ENCODE data around the gene ANGPTL3. TPM values are rescaled to one million over a fixed set of nuclear protein-coding genes. Genes with fewer than 3 reads are reported as not detected.
"Not testable (repeated sequence)": the region's sequence is repeated elsewhere in the genome, so short reads cannot be mapped to it uniquely, and the experiment has no call there.

The ANGPTL3 gene, protein sequence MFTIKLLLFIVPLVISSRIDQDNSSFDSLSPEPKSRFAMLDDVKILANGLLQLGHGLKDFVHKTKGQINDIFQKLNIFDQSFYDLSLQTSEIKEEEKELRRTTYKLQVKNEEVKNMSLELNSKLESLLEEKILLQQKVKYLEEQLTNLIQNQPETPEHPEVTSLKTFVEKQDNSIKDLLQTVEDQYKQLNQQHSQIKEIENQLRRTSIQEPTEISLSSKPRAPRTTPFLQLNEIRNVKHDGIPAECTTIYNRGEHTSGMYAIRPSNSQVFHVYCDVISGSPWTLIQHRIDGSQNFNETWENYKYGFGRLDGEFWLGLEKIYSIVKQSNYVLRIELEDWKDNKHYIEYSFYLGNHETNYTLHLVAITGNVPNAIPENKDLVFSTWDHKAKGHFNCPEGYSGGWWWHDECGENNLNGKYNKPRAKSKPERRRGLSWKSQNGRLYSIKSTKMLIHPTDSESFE
- total RNA-seq: under 1 TPM in 1 of 4 donors, not detected in 3; 0.32 TPM

DNA sequence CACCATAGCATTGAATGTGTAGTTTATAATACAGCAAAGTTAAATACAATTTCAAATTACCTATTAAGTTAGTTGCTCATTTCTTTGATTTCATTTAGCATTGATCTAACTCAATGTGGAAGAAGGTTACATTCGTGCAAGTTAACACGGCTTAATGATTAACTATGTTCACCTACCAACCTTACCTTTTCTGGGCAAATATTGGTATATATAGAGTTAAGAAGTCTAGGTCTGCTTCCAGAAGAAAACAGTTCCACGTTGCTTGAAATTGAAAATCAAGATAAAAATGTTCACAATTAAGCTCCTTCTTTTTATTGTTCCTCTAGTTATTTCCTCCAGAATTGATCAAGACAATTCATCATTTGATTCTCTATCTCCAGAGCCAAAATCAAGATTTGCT lies at the start of gene ANGPTL3:
Gene ANGPTL3 (plus strand): TSS at position 240 of the 400 bp plus-strand sequence. CDS start 47 bp downstream, at position 287.
- TF ChIP-seq EP300 (IDR thresholded peaks at IDR 0.05) (no peak), POLR2A (IDR thresholded peaks at IDR 0.05) (no peak), POLR2AphosphoS5 (IDR thresholded peaks at IDR 0.05) (no peak)
- TF ChIP-seq, protein P1, sequence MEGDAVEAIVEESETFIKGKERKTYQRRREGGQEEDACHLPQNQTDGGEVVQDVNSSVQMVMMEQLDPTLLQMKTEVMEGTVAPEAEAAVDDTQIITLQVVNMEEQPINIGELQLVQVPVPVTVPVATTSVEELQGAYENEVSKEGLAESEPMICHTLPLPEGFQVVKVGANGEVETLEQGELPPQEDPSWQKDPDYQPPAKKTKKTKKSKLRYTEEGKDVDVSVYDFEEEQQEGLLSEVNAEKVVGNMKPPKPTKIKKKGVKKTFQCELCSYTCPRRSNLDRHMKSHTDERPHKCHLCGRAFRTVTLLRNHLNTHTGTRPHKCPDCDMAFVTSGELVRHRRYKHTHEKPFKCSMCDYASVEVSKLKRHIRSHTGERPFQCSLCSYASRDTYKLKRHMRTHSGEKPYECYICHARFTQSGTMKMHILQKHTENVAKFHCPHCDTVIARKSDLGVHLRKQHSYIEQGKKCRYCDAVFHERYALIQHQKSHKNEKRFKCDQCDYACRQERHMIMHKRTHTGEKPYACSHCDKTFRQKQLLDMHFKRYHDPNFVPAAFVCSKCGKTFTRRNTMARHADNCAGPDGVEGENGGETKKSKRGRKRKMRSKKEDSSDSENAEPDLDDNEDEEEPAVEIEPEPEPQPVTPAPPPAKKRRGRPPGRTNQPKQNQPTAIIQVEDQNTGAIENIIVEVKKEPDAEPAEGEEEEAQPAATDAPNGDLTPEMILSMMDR (IDR thresholded peaks at IDR 0.05): no peak
- H3K4me3 ChIP-seq: no peak within 1 kb of the TSS
- H3K27me3 ChIP-seq: no peaks in the 10 kb centered on the region
- H3K27ac ChIP-seq: no peak within 1 kb of the TSS
- H3K4me1 ChIP-seq: no peaks in the 10 kb centered on the region
- H3K9me3 ChIP-seq: no peaks in the 10 kb centered on the region
- WGBS: 91% methylated on average over 3 of the region's 3 CpGs
- no peaks in the 10 kb centered on the region for H3K36me3 ChIP-seq
- no peak for DNase-seq (ENCODE audit: low spot score in 2 of 2)

DNA sequence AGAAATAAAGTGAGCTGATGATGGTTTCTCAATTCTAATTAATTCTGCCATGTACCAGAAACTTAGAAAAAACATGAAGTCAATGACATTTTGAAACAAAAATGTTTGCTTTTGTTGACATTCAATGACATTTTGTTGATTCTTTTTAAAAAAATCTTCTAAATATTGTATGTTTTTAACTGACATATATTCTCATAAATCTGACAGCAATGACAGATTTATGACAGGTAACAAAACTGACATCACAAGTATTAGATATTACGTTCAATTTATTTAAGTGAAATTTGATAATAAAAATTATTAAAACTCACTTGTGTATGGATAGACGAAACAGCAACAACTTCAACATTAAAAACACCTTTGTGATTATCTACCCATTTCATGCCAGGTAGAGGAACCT lies 36.0 kb upstream of the ANGPTL3 start:
- TF ChIP-seq POLR2AphosphoS5 (IDR thresholded peaks at IDR 0.05): no peak
- no peak for TF ChIP-seq EP300 (IDR thresholded peaks at IDR 0.05)
- TF ChIP-seq, protein P1 (IDR thresholded peaks at IDR 0.05): no peak
- TF ChIP-seq POLR2A (IDR thresholded peaks at IDR 0.05): no peak
- H3K27me3 ChIP-seq: no peaks in the 10 kb centered on the region
- no peaks in the 10 kb centered on the region for H3K4me1 ChIP-seq
- 98% methylated on average over 2 of the region's 2 CpGs for WGBS
- H3K27ac ChIP-seq: no peak overlapping the region
- H3K4me3 ChIP-seq: no peak overlapping the region
- H3K9me3 ChIP-seq: no peaks in the 10 kb centered on the region
- H3K36me3 ChIP-seq: peaks cover 8% of the 10 kb centered on the region
- no peak for DNase-seq (ENCODE audit: low spot score in 2 of 2)

DNA sequence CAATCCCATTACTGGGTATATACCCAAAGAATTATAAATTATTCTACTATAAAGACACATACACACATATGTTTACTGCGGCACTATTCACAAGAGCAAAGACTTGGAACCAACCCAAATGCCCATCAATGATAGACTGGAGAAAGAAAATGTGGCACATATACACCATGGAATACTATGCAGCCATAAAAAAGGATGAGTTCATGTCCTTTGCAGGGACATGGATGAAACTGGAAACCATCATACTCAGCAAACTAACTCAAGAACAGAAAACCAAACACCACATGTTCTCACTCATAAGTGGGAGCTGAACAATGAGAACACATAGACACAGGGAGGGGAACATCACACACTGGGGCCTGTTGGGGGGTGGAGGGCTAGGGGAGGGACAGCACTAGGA lies 30.1 kb upstream of the ANGPTL3 start:
- not testable (repeated sequence) for H3K27me3 ChIP-seq; H3K27ac ChIP-seq; H3K36me3 ChIP-seq; H3K4me3 ChIP-seq; H3K9me3 ChIP-seq; H3K4me1 ChIP-seq; DNase-seq (ENCODE audit: low spot score in 2 of 2)
- 100% methylated on average over 1 of the region's 1 CpG for WGBS

DNA sequence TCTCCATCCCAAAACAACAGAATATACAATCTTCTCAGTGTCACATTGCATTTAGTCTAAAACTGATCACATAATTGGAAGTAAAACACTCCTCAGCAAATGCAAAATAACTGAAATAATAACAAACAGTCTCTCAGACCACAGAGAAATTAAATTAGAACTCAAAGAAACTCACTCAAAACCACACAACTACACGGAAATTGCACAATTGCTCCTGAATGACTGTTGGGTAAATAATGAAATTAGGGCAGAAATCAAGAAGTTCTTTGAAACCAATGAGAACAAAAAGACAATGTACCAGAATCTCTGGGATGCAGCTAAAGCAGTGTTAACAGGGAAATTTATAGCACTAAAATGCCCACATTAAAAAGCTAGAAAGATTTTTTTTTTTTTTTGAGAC lies 29.4 kb upstream of the ANGPTL3 start:
- H3K27ac ChIP-seq; H3K27me3 ChIP-seq; H3K36me3 ChIP-seq; H3K4me1 ChIP-seq; DNase-seq (ENCODE audit: low spot score in 2 of 2); H3K9me3 ChIP-seq; H3K4me3 ChIP-seq: not testable (repeated sequence)
- WGBS: 76% methylated on average over 1 of the region's 1 CpG

DNA sequence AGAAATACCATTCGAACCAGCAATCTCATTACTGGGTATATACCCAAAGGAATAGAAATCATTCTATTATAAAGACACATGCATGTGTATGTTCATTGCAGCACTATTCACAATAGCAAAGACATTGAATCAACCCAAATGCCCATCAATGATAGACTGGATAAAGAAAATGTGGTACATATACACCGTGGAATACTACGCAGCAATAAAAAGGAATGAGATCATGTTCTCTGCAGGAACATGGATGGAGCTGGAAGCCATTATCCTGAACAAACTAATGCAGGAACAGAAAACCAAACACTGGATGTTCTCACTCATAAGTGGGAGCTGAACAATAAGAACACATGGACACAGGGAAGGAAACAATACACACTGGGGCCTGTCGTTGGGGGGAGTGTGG lies 25.8 kb upstream of the ANGPTL3 start:
- not testable (repeated sequence) for H3K9me3 ChIP-seq; H3K4me3 ChIP-seq; H3K27ac ChIP-seq; DNase-seq (ENCODE audit: low spot score in 2 of 2); H3K27me3 ChIP-seq; H3K4me1 ChIP-seq
- H3K36me3 ChIP-seq: peaks cover 35% of the 10 kb centered on the region
- WGBS: 94% methylated on average over 4 of the region's 4 CpGs

DNA sequence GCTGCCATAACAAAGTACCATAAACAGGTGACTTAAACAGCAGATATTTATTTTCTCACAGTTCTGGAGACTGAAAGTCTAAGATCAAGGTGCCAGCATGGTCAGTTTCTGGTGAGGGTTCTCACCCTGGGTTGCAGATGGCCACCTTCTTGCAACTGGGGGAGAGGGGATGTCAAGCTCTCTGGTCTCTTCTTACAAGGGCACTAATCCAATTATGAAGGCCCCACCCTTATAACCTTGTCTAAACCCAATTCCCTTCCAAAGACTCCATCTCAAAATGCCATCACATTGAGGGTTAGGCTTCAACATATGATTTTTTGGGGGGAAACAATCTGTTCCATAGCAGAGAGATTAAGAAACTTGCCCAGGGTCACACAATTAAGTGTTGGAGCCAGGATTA lies 24.8 kb upstream of the ANGPTL3 start:
- H3K27ac ChIP-seq: no peak overlapping the region
- H3K36me3 ChIP-seq: peaks cover 33% of the 10 kb centered on the region
- H3K4me3 ChIP-seq: no peak overlapping the region
- H3K27me3 ChIP-seq: no peaks in the 10 kb centered on the region
- no peak for TF ChIP-seq POLR2AphosphoS5 (IDR thresholded peaks at IDR 0.05)
- TF ChIP-seq EP300 (IDR thresholded peaks at IDR 0.05): no peak
- TF ChIP-seq, protein P1 (IDR thresholded peaks at IDR 0.05): no peak
- TF ChIP-seq POLR2A (IDR thresholded peaks at IDR 0.05): no peak
- H3K9me3 ChIP-seq: no peaks in the 10 kb centered on the region
- no peak for DNase-seq (ENCODE audit: low spot score in 2 of 2)
- no peaks in the 10 kb centered on the region for H3K4me1 ChIP-seq

DNA sequence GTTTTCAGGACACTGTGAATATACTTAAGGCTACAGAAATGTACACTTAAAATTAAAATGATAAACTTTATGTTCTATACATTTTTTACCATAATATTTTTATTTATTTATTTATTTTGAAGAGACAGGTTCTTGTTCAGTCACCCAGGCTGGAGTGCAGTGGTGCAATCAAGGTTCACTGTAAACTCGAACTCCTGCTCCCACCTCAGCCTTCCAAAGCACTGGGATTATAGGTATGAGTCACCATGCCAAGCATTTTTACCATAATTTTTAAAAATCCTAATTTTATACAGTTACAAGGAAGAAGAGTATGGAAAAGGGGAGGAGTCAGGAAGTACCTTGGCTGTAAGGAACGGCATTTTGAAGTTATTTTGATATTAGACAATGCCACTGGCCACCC lies 23.6 kb upstream of the ANGPTL3 start:
- 66% methylated on average over 2 of the region's 2 CpGs for WGBS
- Histone ChIP-seq H3K27me3 (no peaks in the 10 kb centered on the region), H3K9me3 (no peaks in the 10 kb centered on the region), H3K4me1 (no peaks in the 10 kb centered on the region), H3K27ac (no peak overlapping the region), H3K36me3 (peaks cover 33% of the 10 kb centered on the region), H3K4me3 (no peak overlapping the region)
- TF ChIP-seq, protein P1 (IDR thresholded peaks at IDR 0.05): no peak
- no peak for TF ChIP-seq POLR2AphosphoS5 (IDR thresholded peaks at IDR 0.05)
- no peak for TF ChIP-seq EP300 (IDR thresholded peaks at IDR 0.05)
- TF ChIP-seq POLR2A (IDR thresholded peaks at IDR 0.05): no peak
- no peak for DNase-seq (ENCODE audit: low spot score in 2 of 2)

All from suprapubic skin (tissue), 4 donors.